Left forelimb (tissue), 1 donor: ENCODE data around the gene NPC1L1.

Experiments
- DNase-seq: peaks from one replicate; pipeline ENCODE4 v3.0.0-alpha.2; 2018; ENCODE audit warnings: low spot score

Gene NPC1L1

GRCh38 chr7:44537442-44537841 lies 3.7 kb downstream of the NPC1L1 start:
- no peak for DNase-seq

- DNase-seq: no peak
Observed at GRCh38 chr7:44536090-44536489, 5.0 kb downstream of the NPC1L1 start.

- no peak for DNase-seq
Observed at GRCh38 chr7:44535348-44536064, 5.6 kb downstream of the NPC1L1 start.

GRCh38 chr7:44534501-44534900 lies 6.6 kb downstream of the NPC1L1 start:
- no peak for DNase-seq

- no peak for DNase-seq
Observed at GRCh38 chr7:44534087-44534486, 7.0 kb downstream of the NPC1L1 start.

- no peak for DNase-seq
Observed at GRCh38 chr7:44533301-44534055, 7.7 kb downstream of the NPC1L1 start.

GRCh38 chr7:44531421-44532380 lies 9.4 kb downstream of the NPC1L1 start:
- no peak for DNase-seq

GRCh38 chr7:44530990-44531389 lies 10.1 kb downstream of the NPC1L1 start:
- no peak for DNase-seq

GRCh38 chr7:44524811-44525388 lies 16.2 kb downstream of the NPC1L1 start:
- DNase-seq: no peak

GRCh38 chr7:44522315-44522714 lies 18.8 kb downstream of the NPC1L1 start:
- no peak for DNase-seq

- DNase-seq: no peak
Observed at GRCh38 chr7:44521347-44522095, 19.6 kb downstream of the NPC1L1 start.

GRCh38 chr7:44520574-44520973 lies 20.6 kb downstream of the NPC1L1 start:
- no peak for DNase-seq

- DNase-seq: no peak
Observed at GRCh38 chr7:44519546-44519945, 21.6 kb downstream of the NPC1L1 start.

- DNase-seq: no peak
Observed at GRCh38 chr7:44518761-44519160, 22.4 kb downstream of the NPC1L1 start.

- no peak for DNase-seq
Observed at GRCh38 chr7:44517175-44517574, 24.0 kb downstream of the NPC1L1 start.

GRCh38 chr7:44515590-44516268 lies 25.4 kb downstream of the NPC1L1 start:
- DNase-seq: no peak

- DNase-seq: no peak
Observed at GRCh38 chr7:44512736-44513135, 28.4 kb downstream of the NPC1L1 start.

- no peak for DNase-seq
Observed at GRCh38 chr7:44511863-44512468, 29.2 kb downstream of the NPC1L1 start.

GRCh38 chr7:44511236-44511635 lies 29.9 kb downstream of the NPC1L1 start:
- DNase-seq: no peak

- DNase-seq: no peak
Observed at GRCh38 chr7:44508328-44509030, 32.7 kb downstream of the NPC1L1 start.
